ENCODE measurements around the gene HOXB9. TPM values are rescaled to one million over a fixed set of nuclear protein-coding genes. Genes with fewer than 3 reads are reported as not detected.

The HOXB9 gene
- polyA plus RNA-seq, 1 experiment: not detected

DNA sequence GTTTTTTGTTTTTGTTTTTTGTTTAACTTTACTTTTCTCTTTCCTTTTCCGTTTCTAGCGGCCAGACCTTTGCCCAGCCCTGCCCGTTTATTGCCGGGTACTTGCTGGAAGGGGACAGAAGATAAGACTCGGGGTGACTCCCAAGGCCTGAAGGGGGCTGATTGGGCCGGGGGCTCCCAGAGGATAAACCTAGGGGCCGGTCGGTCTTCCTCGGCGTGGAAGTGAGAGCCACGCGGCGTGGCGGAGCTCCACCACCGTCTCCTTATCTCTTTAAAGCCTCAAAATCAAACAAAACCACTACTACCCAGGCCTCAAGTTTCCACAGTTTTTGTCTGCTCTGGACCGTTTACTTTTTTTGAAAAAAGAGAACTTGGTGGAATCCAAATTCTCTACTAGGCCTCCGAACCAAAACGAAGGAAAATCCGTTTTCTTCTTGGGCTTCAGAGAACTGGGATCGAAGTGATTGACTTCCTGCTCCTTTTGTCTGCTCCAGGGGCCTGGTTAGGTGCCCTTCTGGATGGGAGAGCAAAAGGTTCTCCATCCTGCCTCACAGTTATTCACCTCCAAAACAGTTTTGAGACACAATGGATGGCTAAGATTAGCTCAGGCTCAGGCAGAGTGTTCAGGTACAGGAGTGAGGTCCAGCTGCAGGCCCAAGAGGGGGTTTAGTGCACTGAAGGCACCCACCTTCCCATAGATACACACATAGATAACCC, 8.5 kb upstream of the HOXB9 start:
- H3K27me3 ChIP-seq (ENCODE audit: control insufficient read depth, insufficient read depth, low read length): peaks cover 77% of the 10 kb centered on the region
- ChIA-PET POLR2A (no interaction called here), CTCF (interaction anchor here (0.9 to 1.4 kb wide), 2 partner anchors 12 to 33 kb away, joined by 3 to 4 read pairs; no protein-coding TSS in a partner anchor)
- no peak for DNase-seq (ENCODE audit: low read depth)
- no peak for TF ChIP-seq CTCF (IDR thresholded peaks at IDR 0.05; ENCODE audit: insufficient read depth, low read depth, low read length)
- H3K4me3 ChIP-seq (ENCODE audit: low read depth, low read length): no peak overlapping the region
- H3K36me3 ChIP-seq (ENCODE audit: control insufficient read depth, insufficient read depth, low read length): no peaks in the 10 kb centered on the region

- H3K27me3 ChIP-seq (ENCODE audit: control insufficient read depth, insufficient read depth, low read length): peaks cover 85% of the 10 kb centered on the region
- H3K36me3 ChIP-seq (ENCODE audit: control insufficient read depth, insufficient read depth, low read length): no peaks in the 10 kb centered on the region
- ChIA-PET CTCF (interaction anchor here (1.6 kb wide), 1 partner anchor 10 kb away, joined by 5 read pairs; no protein-coding TSS in a partner anchor), POLR2A (no interaction called here)
- DNase-seq (ENCODE audit: low read depth): no peak
- no peak for TF ChIP-seq CTCF (IDR thresholded peaks at IDR 0.05; ENCODE audit: insufficient read depth, low read depth, low read length)
- no peak overlapping the region for H3K4me3 ChIP-seq (ENCODE audit: low read depth, low read length)
These were observed 7.1 kb upstream of the HOXB9 start for GRCh38 chr17:48633266-48633677.

DNA sequence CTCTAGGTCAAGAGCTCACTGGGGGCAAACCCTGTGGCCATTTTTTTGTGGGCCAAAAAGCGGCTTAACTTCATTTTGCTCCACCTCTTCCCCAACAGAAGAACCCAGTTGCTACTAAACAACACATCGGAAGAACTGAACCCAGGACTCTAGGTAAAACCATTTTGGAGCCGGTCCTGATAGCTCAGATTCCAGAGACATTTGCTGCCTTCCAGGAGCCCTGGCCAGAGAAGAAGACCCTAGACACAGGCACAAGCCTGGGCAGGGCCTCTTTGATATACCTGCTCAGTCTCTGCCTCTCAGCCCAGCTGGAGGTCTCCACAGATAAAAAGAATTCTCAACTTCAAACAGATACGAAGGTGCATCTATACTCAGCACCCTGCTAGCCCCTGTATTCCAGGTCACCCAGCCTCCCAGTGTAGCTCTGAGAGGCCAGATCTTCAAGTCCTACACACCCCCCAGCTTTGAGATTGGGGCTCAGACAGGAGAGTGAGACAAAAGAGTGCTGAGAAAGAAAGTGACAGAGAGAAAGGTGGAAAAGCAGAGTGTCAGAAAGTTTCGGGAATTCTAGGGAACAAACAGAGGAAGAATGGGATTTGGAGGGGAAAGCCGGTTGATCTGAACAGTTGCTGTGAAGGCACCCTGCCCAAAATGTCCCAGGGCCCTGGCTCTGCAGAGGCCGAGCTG, 6.6 kb upstream of the HOXB9 start:
- TF ChIP-seq CTCF (IDR thresholded peaks at IDR 0.05; ENCODE audit: insufficient read depth, low read depth, low read length): no peak
- Histone ChIP-seq H3K27me3 (ENCODE audit: control insufficient read depth, insufficient read depth, low read length) (peaks cover 85% of the 10 kb centered on the region), H3K4me3 (ENCODE audit: low read depth, low read length) (no peak overlapping the region), H3K36me3 (ENCODE audit: control insufficient read depth, insufficient read depth, low read length) (no peaks in the 10 kb centered on the region)
- DNase-seq (ENCODE audit: low read depth): no peak
- ChIA-PET POLR2A (no interaction called here), CTCF (interaction anchor here (0.7 to 1.6 kb wide), 3 partner anchors 9 to 14 kb away, joined by 3 to 5 read pairs (median 5); no protein-coding TSS in a partner anchor)

- no peak overlapping the region for H3K4me3 ChIP-seq (ENCODE audit: low read depth, low read length)
- no peak for DNase-seq (ENCODE audit: low read depth)
- H3K27me3 ChIP-seq (ENCODE audit: control insufficient read depth, insufficient read depth, low read length): peaks cover 85% of the 10 kb centered on the region
- CTCF ChIA-PET: interaction anchor here (0.7 to 1.6 kb wide), 4 partner anchors 8 to 13 kb away, joined by 3 to 5 read pairs (median 4); no protein-coding TSS in a partner anchor
- POLR2A ChIA-PET: no interaction called here
- H3K36me3 ChIP-seq (ENCODE audit: control insufficient read depth, insufficient read depth, low read length): no peaks in the 10 kb centered on the region
- TF ChIP-seq CTCF (IDR thresholded peaks at IDR 0.05; ENCODE audit: insufficient read depth, low read depth, low read length): no peak
These were observed 5.8 kb upstream of the HOXB9 start for GRCh38 chr17:48631693-48632578.

Measured in BJ (cell line).